Embryonic facial prominence (tissue), 1 donor: ENCODE measurements around the gene CCNL1.

Experiments
- DNase-seq: peaks from one replicate; pipeline ENCODE4 v3.0.0-alpha.2; 2016; ENCODE audit errors: extremely low spot score

CCNL1 gene

DNA sequence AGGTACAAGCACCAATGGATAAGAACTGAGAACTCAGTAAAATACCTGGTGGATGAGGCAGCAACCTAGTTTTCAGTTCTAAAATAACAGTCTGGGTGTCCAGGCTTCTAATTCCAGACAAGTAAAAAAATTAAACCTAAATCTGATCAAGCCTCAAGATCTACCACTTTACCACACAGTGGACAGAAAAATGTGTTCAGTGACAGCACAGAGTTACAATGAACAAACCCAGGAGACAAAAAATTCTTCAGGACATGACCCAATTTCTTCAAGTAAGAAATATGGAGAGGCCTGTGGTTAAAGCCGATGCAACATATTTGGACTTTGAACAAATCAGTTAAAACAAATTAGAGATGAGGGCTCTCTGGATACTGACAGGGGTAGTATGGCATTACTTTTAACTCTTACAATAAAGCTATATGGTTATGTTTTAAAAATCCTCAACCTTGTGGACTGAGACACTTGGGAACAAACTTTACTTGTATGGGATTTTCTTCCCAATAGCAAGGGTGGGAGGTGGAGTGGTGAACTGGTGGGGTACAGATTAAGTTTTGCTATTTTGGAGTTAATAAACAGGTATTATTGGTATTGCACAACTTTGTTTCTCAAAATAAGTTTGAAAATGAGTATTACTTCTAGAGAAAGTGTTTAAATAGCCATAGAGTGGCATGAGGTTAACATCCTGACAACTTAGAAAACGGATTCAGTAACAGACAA is 14.2 kb downstream of the CCNL1 start:
- DNase-seq, result no peak

DNA sequence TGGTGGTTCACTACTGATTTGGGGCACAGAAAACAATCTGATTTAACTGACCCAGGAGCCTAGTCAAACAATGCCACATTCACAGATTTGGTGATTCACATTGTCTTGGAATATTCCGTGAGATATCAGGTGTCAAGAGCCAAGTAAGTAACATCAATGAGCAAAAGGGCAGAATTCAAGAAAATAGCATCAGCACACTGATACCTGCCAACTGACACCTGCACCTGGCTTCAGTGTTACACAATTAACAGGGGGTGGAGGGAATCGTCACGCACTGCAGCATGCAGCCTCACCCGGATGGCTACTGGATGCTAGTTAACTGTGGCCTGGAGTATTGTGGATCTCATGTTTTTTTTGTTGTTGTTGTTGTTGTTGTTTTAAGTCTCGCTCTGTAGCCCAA is 17.6 kb downstream of the CCNL1 start:
- no peak for DNase-seq

DNA sequence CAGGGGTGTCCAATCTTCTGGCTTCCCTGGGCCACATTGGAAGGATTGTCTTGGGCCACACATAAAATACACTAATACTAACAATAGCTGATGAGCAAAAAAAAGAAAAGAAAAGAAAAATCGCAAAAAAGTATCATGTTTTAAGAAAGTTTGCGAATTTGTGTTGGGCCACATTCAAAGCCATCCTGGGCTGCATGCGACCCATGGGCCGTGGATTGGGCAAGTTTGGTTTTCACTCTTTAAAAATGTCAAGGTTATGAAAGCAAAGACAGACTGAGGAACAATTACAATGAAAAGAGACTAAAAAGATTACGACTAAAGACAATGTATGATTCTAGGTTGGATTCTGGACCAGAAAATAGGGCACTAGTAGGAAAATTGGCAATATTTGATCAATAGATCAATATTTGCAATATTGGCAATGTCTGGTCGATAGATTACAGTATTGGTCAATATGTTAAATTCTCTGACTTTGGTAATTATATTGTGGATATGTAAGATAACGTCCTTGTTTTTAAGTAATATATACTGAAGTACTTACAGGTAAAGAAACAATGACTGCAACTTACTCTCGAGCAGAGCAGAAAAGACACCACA is 19.9 kb downstream of the CCNL1 start:
- no peak for DNase-seq

DNA sequence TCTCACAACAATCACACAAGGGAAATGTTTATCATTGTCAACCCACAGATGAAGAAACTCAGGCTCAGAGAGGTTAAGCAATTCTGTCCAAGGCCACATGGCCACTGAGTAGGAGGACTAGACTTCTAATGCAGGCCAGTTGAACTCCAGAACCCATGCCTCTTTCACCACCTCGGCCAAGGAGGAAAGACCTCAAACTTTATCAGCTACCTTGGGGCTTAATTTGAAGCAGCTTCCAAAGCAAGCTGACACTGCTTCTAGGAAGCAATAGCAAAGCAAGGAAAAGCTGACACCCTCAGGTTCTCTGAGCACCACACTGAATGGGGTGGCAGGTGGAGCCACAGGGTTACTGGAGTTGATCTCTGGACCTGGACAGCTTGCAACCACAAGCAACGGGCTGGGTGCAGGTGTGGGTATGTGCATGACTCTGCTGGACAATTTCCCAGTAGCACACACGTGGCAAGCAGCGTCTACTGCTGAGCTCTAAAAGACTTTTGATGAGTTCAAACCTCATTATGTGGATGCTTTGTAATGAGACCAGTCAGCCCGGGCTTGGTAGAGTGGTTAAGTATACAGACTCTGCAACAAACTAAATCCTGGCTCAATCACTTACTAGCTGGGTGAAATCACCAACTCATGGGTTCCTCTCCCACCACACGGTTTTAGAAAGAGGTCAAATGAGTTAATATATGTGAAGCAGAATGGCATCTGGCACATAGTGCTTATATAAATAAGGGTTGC is 23.1 kb downstream of the CCNL1 start:
- DNase-seq, result no peak

DNA sequence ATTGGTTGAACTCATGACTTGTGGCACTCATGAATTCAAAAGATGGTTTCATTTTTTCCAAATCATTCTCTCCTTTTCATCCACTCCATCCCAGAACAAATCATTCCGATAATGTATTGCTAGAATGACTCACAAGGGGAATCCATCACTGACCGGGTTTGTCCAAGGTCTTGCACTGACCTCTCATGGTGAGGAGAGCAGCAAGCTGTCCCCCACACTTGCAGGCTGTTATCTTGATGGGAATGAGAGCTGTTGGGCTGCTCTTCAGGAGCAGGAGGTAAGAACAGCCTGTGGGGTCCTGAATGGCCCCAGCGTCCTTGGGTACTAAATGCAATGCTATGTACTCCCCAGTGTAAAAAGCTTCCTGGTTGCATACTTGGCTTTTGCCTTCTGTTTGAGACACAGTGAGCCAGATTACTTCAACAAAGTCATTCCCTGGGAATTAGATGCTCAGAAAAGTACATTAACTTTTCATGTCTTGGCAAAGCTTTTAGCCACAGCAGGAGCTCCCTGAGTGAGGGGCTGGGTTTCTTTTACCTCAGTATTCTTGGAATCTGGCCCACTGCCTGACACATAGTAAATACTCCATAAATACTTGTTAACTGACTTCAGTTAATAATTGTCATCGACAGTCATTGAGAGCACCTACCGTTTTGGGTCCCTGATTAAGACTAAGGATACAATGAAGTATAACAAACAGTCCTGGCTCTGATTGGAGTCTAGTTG is 24.1 kb downstream of the CCNL1 start:
- DNase-seq, result no peak

DNA sequence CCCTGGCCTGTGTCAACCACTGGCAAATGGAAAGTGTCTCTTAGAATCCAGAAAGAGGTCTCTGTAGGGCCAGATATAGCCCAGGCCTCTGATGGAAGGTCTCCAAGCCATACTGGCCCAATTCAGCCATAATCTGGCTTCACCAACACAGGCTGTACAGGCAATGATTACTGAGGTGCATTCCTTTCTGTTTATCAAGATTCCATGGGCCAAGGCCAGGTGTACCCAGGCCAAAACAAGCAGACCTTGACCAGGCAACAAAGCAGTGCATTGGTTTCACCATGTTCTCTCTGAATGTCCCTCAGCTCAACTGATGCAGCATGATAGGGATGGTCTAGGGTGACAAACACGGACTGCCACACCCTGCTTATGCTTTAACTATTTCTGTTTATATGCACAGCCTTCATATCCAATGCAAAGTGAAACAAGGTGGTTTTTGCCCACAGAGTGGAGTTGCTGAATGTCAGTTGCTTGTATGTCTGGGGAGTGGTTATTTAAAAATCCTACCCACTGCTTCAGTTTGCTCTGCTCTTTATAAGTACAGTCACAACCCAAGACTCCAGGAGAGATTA is 25.2 kb downstream of the CCNL1 start:
- no peak for DNase-seq

DNA sequence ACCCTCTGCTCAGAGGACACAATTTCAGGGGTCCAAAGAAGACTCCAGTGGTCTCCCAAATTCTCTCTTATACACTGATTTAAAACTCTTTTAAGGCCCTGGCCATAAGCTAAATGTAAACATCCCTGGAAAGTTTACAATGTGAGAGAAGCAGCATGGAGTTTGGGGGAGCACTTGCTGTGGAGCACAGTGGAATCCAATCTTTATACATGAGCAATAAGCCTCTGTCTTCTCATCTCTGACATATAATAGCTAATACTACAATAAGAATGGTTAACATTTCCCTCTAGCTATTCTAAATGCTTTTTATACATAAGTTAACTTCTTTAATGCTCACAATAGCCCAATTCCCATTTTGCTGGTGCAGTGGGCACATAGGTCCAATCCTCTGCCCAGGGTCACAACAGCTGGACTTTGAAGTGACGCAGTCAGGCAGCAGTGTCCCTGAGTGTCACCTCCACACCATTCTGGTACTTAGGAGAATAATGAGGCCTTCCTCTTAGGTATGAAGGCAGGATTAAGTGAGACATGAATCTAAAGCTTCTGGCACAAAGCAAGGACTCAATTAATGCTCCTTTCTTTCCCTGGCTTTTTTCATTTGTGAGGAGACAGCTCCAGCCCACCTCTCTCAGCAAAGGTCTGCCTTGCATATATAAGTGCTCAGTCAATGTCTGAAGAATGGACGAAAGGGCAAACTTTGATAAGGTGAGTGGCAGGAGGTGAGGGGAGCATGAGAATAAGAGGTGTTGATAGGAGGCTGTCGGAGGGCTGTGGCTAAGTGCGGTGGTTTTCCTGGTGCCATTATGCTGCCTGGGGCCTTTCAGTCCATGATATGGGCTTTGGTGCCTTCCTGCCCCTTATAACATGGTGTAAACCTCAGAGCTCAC is 26.3 kb downstream of the CCNL1 start:
- DNase-seq, result no peak

DNA sequence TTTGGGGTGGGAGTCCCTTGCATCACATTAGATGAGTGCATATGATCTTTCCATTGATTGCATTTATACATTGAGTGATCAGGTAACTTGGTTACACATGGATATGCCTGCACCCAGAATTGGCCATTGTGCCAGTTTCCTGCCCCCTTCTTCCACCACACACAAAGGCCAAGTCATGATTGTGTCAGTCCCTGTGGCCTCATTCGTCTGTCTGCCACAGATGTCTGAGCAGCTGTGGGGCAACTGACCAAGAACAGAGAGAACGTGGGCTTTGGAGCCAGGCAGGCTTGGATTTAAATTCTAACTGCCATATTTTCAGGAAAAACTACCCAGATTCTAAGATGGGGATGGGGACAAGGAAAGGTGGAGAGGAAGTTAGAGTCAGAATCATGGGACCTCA is 27.0 kb downstream of the CCNL1 start:
- no peak for DNase-seq

DNA sequence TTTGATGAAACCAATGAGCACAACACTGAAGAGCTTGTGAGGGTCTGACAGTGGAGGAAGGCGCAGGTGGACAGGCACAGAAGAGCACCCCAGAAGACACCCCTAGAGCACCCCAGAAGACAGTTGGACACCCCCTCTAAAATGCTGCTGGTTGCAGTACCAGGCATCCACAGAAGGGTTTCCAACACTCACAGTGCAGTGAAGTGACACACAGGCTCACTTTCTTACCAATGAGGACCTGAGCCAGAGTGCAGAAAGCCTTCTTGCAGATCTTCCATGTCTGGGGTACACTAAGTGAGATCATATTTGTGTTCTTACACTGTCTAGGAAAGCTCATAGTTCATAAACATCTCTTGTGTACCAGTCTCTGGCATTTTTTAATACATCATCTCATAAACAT is 27.6 kb downstream of the CCNL1 start:
- no peak for DNase-seq

DNA sequence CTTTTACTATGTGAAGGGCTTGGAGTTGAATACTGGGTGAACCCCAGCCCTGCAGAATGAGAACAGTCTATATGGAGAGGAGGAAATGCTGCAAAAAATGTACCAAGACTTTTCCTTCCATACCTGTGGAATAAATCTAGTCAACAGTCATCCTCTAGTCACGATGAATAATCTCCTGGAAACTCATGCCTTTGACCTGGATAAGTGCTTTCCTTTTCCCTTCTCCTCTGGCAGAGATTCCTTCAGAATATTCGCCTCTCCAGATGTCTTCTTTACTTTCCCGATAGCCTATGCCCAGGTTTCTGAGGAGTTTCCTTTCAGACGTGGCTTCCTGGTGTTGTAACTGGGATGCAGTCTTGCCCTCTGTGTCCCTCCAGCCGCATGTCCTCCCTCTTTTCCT is 28.1 kb downstream of the CCNL1 start:
- no peak for DNase-seq

DNA sequence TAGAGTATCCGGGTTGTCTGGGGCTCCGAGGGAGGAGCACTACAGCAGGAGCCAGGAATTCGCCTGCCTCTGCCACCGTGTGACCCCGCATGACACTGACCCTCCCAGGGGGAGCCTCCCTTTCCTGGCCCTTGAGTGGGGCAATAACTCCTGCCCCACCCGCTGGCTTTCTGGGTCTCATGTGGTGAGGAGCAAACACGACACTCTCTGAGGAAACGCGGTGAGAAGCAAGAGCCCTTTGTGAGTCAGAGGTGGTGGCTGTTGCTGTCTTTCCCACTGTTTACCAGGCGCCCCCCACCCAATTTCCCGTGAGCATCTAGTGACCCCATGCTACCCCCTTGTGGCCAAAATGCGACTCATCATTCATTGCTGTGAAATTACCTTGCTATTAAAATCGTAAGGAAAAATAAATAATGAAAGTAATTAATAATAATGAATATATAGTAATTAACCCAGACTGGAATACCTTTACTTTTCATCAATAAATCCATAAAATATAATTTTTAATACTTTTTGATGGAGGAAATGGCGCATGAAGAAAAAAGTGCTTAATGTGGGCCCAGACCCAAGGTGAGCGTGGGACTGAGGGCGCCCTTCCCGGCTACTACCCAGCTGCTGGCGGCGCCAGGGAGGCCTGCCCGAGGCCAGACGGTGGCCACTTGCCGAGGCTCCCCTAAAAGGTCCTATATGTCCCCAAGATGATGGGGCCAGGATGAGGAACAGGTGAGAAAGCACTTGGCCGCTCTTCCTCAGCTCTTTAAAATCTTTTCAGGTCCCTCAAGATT is 29.3 kb downstream of the CCNL1 start:
- DNase-seq, result peak; percentile 68

DNA sequence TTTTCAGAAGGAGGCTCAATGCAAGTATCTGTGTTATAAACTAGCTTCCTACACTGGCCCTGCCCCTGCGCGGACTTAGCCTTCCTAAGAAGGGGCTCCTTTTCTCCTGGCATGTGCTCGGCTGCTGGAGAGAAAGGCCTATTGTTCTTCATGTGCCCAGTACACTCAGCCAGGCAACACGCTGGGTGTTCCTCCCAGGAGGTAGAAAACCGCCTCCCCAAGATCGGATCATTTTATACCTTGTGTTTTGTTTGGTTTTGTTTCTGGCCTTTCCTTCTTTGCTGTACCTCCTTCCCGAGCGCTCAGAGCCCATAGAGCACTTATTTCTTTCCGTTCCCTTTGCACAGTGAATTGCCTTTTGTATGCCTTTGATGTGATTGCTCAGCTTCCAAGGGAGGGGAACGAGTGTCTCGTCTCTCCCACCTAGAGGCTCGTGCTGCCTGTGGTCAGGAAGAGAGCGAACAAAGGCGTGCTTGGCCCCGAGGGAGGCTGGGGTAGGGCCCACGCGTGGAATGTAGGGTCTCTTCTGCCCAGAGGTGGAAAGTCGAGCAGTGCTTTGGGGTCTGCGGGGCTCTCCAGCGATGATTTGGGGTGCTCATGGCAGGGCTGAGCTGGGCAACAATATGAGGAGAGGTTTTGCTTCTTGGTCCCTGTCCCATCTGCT is 30.0 kb downstream of the CCNL1 start:
- DNase-seq, result no peak

DNA sequence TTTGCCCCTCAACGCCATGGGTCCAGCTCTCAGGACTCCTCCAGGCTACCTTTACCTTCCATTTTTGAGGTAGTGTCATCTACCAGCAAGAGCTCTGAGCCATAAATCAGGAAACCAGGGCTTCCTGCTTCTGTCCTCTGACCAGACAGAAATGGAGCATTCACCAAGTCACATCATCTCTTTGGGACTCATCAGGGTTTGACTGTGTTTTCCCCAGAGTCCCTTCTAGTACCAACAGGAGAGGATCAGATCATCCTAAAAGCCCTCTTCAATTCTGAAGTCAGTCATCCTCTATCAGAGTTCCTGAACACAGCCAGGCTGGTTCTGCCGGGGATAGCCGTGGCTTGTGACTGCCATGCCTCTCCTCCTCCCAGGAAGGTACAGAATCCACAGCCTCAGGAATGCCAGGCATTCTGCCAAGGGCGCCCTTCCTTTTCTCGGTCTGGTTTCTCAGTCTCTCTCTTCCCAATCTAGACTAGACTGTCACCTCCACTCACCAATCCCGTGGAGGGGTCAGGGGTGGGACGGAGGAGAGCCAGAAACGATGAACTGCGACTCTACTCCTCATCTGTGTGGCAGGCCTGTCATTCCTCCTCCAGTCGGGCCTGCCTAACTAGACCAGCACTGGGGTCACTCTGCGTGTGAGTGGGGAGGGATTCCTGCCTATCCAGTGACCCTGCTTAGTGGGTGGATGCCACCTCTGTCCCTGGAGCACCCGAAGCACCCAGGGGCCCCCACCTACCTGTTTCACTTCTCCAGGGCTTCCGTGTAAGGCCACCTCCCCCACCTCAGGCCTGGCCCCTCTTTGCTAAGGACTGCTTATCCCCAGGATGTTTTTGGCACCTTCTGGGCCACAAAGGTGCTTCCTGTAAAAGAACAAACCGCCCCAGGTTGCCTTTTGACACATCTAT is 30.9 kb downstream of the CCNL1 start:
- no peak for DNase-seq

DNA sequence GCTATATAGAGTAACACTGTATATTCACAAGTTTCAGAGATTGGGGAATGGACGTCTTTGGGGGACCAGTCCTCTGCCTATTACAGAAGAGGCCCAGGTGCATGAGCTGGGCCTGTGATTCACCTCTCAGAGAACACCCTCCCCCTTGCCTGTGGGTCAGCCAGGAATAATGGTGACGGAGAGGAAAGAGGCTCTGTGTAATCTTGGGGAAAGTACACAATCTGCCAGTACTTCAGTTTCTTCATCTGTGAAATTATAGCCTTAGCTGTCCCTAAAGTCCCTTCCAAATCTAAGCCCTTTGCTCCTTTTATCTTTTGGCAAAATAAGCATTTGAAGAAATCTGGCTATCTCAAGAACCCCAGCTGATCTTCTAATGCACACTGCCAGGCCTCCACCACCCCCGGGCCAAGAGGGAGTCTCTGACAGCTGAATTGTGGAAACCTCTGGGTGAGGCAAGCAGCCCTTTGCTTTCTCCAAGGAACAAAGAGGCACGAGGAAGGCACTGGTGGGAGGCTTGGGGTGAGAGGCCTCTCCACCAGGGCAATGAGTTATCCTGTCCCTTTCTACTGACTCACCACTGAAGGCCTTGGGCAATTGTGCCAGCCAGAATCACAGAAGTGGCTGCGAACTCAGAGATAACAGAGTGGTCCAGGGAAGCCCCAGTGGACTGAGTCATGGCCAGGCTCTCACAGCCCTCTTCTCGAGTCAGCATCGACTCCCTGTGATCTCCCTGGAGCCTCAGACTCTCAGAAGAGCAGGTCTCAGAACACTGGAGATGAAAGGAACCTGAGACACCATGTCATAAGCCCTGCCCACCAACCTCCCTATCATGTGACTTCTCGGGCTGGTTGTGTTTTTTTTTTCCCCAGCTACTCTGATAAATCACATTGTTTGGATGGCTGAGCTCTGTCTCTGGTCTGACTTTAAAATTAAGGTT is 31.8 kb downstream of the CCNL1 start:
- no peak for DNase-seq

DNA sequence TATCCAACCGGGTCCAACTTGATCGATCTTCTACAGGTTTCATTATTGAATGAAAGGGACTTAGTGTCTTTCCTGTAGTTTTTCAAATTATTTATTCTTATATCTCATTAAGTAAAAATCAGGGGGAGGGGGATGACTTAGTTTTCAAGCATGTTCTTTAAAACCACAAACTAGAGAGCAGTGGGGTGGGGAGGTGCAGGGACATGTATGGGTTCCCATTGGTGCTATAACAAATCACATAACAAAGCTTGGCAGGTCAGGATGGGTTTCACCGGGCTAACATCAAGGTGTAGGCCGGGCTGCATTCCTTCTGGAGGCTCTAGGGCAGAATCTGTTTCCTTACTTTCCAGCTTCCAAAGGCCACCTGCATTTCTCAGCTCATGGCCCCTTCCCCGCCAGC is 32.7 kb downstream of the CCNL1 start:
- no peak for DNase-seq

DNA sequence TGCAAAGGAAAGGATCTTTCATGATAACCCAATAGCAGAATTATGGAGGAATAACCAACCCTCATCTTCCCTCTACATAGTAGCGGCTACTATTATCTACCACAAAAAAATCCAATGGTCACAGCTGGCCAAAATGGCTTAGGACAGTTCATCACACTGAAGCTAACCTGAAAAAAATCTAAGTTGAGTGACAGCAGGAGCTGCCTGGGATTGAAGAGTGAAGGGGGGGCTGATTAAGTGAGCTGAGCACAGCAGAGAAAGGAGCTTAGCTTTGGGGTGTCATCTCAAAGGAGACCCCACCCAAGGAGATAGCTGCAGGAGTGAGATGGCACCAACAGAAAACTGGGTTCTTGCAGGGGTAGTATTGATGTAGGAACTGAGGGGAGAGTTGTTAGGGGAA is 33.6 kb downstream of the CCNL1 start:
- no peak for DNase-seq

DNA sequence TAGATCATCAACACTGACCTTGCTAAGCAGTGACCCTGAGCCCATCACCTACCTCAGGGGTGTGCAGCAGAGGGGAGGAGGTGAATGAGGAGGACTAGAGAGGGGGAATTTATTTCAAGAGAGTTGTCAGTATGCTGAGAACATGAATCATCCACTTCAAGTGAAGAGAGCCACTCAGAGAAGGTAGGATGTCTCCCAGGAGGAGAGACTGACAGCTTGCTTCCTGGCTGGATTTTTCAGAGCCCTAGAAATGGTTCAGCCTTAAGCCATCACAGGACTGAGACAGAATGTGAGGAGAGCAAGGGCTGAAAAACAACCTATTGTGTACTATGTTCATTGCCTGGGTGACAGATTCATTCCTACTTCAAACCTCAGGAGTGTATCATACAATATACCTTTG is 34.8 kb downstream of the CCNL1 start:
- DNase-seq, result no peak

DNA sequence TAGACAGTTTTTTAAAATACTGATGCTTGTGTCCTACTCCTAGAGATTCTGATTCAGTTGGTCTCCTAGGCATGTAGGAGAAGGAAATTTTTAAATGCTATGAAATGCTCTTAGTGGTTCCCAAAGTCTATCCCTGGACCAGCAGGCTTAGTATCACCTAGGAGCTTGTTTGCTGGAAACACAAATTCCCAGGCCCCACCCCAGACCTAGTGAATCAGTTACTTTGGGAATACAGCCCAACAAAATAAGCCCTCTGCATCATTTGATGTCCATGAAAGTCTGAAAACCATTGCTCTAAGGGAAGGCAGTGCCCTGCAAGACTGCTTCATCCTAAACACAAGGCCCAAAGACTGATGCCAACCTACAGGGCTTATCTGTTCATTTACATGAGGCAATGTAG is 36.3 kb downstream of the CCNL1 start:
- DNase-seq, result no peak
